Measurements from ENCODE around the gene CD7. TPM values are rescaled to one million over a fixed set of nuclear protein-coding genes. Genes with fewer than 3 reads are reported as not detected.
A peak's percentile ranks its signal among the peaks of the same experiment; 100 is the strongest.

The CD7 gene
- total and polyA plus RNA-seq, 3 experiments from 2014 or later, result 186 to 193 (median 190) TPM

DNA sequence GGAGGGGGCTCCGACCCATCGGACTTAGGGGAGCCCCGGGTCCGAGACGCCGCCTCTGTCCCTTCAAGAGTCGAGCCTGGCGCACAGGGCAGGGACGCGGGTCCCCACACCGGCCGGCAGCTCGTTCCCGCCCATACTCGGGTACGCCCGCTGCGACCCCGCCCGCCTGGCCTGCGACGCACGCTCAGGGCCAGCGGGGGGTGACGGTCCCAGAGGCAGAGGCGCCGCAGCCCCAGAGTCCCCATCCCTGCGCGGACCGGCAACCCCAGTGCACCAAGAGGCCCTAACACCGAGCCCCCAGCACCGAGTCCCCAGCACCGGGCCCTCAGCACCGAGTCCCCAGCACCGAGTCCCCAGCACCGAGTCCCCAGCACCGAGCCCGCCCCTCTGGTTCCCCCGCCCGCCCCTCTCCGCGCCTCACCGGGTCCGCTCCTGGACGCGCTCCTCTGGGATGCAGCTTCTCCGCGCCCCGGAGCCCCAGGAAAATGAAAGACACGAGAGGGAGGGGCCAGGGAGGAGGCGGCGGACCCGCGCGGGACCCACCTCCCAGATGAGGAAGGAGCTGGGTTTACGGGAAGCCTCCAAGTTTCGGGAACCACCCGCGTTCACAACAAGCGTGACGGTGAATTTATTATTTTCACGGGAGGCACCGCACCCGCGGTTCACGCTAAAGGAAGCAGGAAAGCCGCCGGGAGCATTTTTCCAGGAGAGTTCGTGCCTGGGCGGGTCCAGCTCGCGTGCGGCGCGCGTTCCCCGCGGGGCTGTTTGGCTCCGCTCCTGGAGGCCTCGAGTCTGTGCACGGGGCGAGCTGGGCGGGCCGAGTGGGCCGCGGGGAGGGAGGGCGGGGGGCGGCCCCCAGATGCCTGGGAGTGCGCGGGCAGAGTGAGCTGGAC is 16.1 kb upstream of the CD7 start, which contains the start of gene SECTM1:
SECTM1 (minus strand) TSS at position 488 of the 893 bp plus-strand sequence. CDS start 6,526 bp downstream, outside the sequence.
- Histone ChIP-seq H3K4me1 (ENCODE audit: insufficient read depth, low read length) (peaks cover 25% of the 10 kb centered on the region), H3K27ac (ENCODE audit: low read depth, low read length) (peak within 1 kb of the TSS; percentile 82), H3K4me3 (ENCODE audit: low read length) (peak within 1 kb of the TSS; percentile 63), H3K9me3 (ENCODE audit: low read length) (no peaks in the 10 kb centered on the region), H3K36me3 (ENCODE audit: insufficient read depth, low read length) (no peaks in the 10 kb centered on the region), H3K27me3 (ENCODE audit: insufficient read depth, low read length, poor library complexity, severe bottlenecking) (no peaks in the 10 kb centered on the region)
- Mint-ChIP-seq H3K4me3 (peak within 1 kb of the TSS; percentile 88 to 99 (median 95)), H3K4me1 (peaks cover 13 to 27% (median 19%) of the 10 kb centered on the region in 3 donors), H3K36me3 (peaks cover 0 to 2% (median 0%) of the 10 kb centered on the region in 3 donors), H3K27me3 (peaks cover 8% of the 10 kb centered on the region in 2 donors), H3K9me3 (no peaks in the 10 kb centered on the region), H3K27ac (peak within 1 kb of the TSS in 7 of 8 donors; percentile 47 to 99 (median 95))
- ChIA-PET CTCF (interaction anchor here (0.6 to 2.1 kb wide), 5 partner anchors 16 to 363 kb away, joined by 3 to 9 read pairs (median 5); partner anchors contain the start of gene CD7), POLR2A (interaction anchor here (0.6 to 1.4 kb wide), 5 partner anchors 17 to 202 kb away, joined by 3 to 4 read pairs (median 3); no protein-coding TSS in a partner anchor)
- peak in 1 of 5 donors; percentile 48 for DNase-seq

DNA sequence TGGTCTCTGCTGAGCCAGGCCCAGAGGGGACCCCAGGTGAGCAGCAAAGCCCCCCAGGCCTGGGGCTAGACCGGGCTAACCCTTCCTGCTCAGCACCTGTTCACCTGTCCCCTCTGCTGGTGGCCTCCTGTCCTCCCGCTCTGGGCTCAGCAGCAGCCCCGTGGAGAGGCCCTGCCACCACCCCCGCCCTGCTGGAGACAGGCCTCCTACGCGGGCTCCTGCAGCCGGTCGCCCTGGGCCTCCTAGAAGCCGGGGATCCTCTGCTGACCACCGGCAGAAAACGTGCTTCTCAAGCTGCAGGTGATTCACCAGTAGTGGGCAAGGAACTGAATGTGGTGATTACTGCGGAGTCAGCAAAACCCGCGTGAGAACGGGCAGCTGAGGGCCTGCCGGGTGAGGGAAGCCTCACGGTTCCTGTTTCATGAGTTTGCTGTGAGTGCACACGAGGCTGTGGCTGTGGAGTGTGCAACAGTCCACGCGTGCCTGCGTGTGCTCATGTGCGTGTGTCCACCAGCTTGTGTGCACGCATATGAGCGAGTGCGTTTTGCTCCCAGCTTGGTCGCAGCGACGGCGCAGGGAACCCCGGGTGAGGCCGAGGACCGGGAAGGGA is 15.4 kb upstream of the CD7 start:
- Mint-ChIP-seq H3K27ac (peak overlapping the region in 5 of 8 donors; percentile 65 to 86 (median 83)), H3K4me3 (peak overlapping the region; percentile 69 to 92 (median 85)), H3K36me3 (peaks cover 0 to 2% (median 0%) of the 10 kb centered on the region in 3 donors), H3K27me3 (peaks cover 8% of the 10 kb centered on the region in 2 donors), H3K9me3 (no peaks in the 10 kb centered on the region), H3K4me1 (peaks cover 13 to 27% (median 18%) of the 10 kb centered on the region in 3 donors)
- DNase-seq, result peak in 1 of 5 donors; percentile 46
- ChIA-PET CTCF (interaction anchor here (0.6 to 2.1 kb wide), 5 partner anchors 12 to 363 kb away, joined by 3 to 9 read pairs (median 5); partner anchors contain the start of gene CD7), POLR2A (interaction anchor here (1.1 to 1.4 kb wide), 2 partner anchors 35 to 96 kb away, joined by 4 read pairs; no protein-coding TSS in a partner anchor)
- Histone ChIP-seq H3K4me3 (ENCODE audit: low read length) (peak overlapping the region; percentile 49), H3K36me3 (ENCODE audit: insufficient read depth, low read length) (no peaks in the 10 kb centered on the region), H3K4me1 (ENCODE audit: insufficient read depth, low read length) (peaks cover 25% of the 10 kb centered on the region), H3K27me3 (ENCODE audit: insufficient read depth, low read length, poor library complexity, severe bottlenecking) (no peaks in the 10 kb centered on the region), H3K27ac (ENCODE audit: low read depth, low read length) (peak overlapping the region; percentile 82), H3K9me3 (ENCODE audit: low read length) (no peaks in the 10 kb centered on the region)

DNA sequence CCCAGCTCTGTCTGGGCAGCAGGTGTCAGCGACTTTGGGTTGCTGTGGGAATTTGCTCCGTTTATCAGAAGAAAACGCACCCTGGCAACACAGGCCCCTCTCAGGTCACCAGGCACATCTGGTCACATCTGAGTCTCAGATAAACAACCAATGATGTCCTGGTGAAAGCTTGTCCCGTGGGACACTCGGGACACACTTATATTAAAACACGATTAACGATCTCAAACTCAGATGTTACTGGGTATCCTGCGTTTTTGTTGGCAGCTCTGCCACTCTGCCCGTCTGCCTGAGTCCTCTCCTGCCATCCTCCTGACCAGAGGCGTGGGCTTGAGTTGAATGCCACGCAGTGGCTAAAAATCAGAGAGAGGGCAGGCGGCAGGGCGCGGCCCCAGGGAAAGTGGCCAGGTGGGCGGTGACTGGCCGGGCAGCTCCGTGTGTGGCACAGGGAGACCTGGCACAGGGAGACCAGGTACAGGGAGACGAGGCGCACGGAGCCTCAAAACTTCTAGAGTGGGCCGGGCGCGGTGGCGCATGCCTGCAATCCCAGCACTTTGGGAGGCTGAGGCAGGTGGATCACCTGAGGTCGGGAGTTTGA is 14.0 kb upstream of the CD7 start:
- H3K36me3 Mint-ChIP-seq, result peaks cover 0 to 2% (median 0%) of the 10 kb centered on the region in 3 donors
- no peak for DNase-seq
- H3K27me3 Mint-ChIP-seq, result peaks cover 8% of the 10 kb centered on the region in 2 donors
- Histone ChIP-seq H3K36me3 (ENCODE audit: insufficient read depth, low read length) (no peaks in the 10 kb centered on the region), H3K4me1 (ENCODE audit: insufficient read depth, low read length) (peaks cover 25% of the 10 kb centered on the region), H3K4me3 (ENCODE audit: low read length) (no peak overlapping the region), H3K27ac (ENCODE audit: low read depth, low read length) (no peak overlapping the region), H3K9me3 (ENCODE audit: low read length) (no peaks in the 10 kb centered on the region), H3K27me3 (ENCODE audit: insufficient read depth, low read length, poor library complexity, severe bottlenecking) (no peaks in the 10 kb centered on the region)
- POLR2A ChIA-PET, result no interaction called here
- H3K4me1 Mint-ChIP-seq, result peaks cover 13 to 27% (median 18%) of the 10 kb centered on the region in 3 donors
- H3K27ac Mint-ChIP-seq, result peak overlapping the region in 1 of 8 donors; percentile 79
- H3K4me3 Mint-ChIP-seq, result peak overlapping the region in 5 of 7 donors; percentile 8 to 50 (median 31)
- no peaks in the 10 kb centered on the region for H3K9me3 Mint-ChIP-seq
- CTCF ChIA-PET, result interaction anchor here (1.7 kb wide), 1 partner anchor 31 kb away, joined by 5 read pairs; no protein-coding TSS in a partner anchor

DNA sequence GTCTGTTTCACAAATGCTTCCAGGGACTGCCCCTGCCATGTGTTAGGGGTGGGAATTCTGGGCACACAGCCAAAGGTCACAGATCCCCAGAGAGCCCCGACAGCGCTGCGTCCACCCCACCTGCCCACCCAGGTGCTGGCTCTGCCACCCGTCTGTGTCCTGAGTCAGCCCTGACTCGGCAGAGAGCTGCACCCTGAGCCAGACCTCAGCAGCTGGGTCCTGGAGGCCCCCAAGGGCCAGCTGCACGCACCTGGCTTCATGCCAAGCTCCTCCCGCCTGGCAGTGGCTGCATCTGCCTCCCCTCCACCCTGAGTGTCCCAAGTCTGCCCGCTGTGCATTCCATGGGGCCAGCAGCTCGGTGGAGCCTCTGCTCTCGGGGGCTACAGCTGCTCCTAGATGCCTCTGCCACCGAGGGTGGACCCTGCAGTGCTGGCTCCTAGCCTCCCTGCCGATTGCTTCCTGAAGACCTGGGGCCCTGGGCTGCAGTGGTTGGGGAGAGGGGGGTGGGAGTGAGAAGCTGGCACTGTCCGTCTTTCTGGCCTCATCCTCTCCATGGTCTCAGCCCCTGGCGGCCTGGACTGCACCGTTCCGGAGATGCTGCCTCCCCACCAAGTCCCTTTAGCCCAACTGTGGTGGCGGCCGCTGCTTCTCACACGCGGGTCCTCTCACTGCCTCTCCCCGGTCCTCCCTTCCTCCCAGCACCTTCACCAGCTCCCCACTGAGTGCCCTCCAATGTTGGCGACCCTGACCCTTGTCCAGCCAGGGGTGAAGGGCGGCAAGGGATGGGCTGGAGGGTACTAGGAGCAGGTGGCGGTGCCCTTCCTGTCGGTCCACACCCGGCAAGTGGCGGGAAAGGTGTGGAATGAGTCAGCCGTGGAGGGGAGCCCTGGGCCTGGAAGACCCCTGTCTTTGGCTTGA is 13.2 kb upstream of the CD7 start:
- Histone ChIP-seq H3K9me3 (ENCODE audit: low read length) (no peaks in the 10 kb centered on the region), H3K4me3 (ENCODE audit: low read length) (no peak overlapping the region), H3K27me3 (ENCODE audit: insufficient read depth, low read length, poor library complexity, severe bottlenecking) (no peaks in the 10 kb centered on the region), H3K27ac (ENCODE audit: low read depth, low read length) (no peak overlapping the region), H3K4me1 (ENCODE audit: insufficient read depth, low read length) (peaks cover 25% of the 10 kb centered on the region), H3K36me3 (ENCODE audit: insufficient read depth, low read length) (no peaks in the 10 kb centered on the region)
- CTCF ChIA-PET, result interaction anchor here (1.7 kb wide), 1 partner anchor 31 kb away, joined by 5 read pairs; no protein-coding TSS in a partner anchor
- H3K27me3 Mint-ChIP-seq, result peaks cover 8% of the 10 kb centered on the region in 2 donors
- no peaks in the 10 kb centered on the region for H3K9me3 Mint-ChIP-seq
- peaks cover 0 to 2% (median 0%) of the 10 kb centered on the region in 3 donors for H3K36me3 Mint-ChIP-seq
- H3K4me3 Mint-ChIP-seq, result peak overlapping the region in 1 of 7 donors; percentile 82
- H3K27ac Mint-ChIP-seq, result no peak overlapping the region
- POLR2A ChIA-PET, result no interaction called here
- H3K4me1 Mint-ChIP-seq, result peaks cover 11 to 24% (median 18%) of the 10 kb centered on the region in 3 donors
- no peak for DNase-seq

DNA sequence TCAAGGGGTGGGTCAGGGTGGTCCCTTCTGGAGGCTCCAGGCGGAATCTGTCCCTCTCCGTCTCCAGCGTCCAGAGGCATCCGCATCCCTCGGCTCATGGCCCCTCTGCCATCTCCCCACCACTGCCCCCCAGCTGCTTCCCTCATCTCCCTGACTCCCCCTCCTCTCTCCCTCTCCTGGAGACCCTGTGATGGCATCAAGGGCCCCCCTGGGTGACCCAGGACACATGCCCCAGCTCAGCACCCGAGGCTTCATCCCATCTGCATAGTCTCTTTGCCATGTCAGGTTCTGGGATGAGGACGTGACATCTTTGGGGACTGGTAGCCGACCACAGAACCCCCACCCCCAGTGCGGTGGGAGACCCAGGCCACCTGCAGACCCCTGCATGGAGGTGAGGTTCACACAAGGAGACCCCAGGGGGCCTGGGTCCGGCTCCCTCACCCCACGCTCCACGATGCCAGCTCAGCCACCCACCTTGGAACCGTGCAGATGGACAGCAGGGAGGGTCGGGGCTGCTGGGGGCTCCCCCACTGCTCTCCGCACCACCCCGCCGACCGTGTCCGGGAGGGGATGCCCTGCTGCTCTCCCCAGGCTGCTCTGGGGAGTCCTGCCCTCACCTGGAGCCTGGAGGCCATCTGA is 12.4 kb upstream of the CD7 start:
- ChIA-PET CTCF (interaction anchor here (1.7 kb wide), 1 partner anchor 30 kb away, joined by 5 read pairs; no protein-coding TSS in a partner anchor), POLR2A (no interaction called here)

DNA sequence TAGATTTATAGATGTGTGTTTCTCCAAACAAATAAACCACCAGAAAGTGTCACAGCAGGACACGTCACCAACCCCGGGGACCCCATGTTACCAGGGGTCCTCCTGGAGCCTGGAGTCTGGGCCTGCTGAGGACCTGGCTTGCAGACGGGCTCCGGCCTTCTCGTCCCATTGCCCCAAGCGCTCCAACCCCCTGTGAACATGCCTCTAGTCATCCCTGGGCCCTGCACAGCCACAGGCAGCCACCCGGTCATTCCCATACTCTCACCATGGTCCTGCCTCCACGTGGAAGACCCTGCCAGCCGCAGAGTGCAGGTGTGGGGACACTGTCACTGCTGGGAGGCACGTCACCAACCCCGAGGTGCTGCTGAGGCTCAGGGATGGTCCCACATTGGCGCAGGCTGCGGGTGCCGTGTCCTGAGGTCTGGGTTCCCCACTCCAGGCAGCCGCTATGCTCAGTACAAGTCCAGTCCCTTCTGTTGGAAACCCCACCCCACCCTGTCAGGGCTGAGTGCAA is 11.6 kb upstream of the CD7 start:
- H3K4me3 ChIP-seq (ENCODE audit: low read length), result no peak overlapping the region
- H3K4me1 ChIP-seq (ENCODE audit: insufficient read depth, low read length), result peaks cover 10% of the 10 kb centered on the region
- Mint-ChIP-seq H3K36me3 (no peaks in the 10 kb centered on the region), H3K4me3 (no peak overlapping the region), H3K9me3 (no peaks in the 10 kb centered on the region), H3K27ac (no peak overlapping the region), H3K4me1 (peaks cover 5 to 15% (median 5%) of the 10 kb centered on the region in 3 donors), H3K27me3 (peaks cover 5 to 6% of the 10 kb centered on the region in 2 donors)
- H3K27me3 ChIP-seq (ENCODE audit: insufficient read depth, low read length, poor library complexity, severe bottlenecking), result no peaks in the 10 kb centered on the region
- H3K36me3 ChIP-seq (ENCODE audit: insufficient read depth, low read length), result no peaks in the 10 kb centered on the region
- ChIA-PET POLR2A (no interaction called here), CTCF (no interaction called here)
- H3K27ac ChIP-seq (ENCODE audit: low read depth, low read length), result no peak overlapping the region
- H3K9me3 ChIP-seq (ENCODE audit: low read length), result no peaks in the 10 kb centered on the region
- DNase-seq, result no peak

More for the DNA sequence above, 12.4 kb upstream of the CD7 start:
- Histone ChIP-seq H3K9me3 (ENCODE audit: low read length) (no peaks in the 10 kb centered on the region), H3K27me3 (ENCODE audit: insufficient read depth, low read length, poor library complexity, severe bottlenecking) (no peaks in the 10 kb centered on the region), H3K4me3 (ENCODE audit: low read length) (no peak overlapping the region), H3K4me1 (ENCODE audit: insufficient read depth, low read length) (peaks cover 17% of the 10 kb centered on the region), H3K27ac (ENCODE audit: low read depth, low read length) (no peak overlapping the region), H3K36me3 (ENCODE audit: insufficient read depth, low read length) (no peaks in the 10 kb centered on the region)
- H3K27me3 Mint-ChIP-seq, result peaks cover 5 to 6% of the 10 kb centered on the region in 2 donors
- no peaks in the 10 kb centered on the region for H3K9me3 Mint-ChIP-seq
- DNase-seq, result peak in 1 of 5 donors; percentile 47
- H3K36me3 Mint-ChIP-seq, result no peaks in the 10 kb centered on the region
- no peak overlapping the region for H3K4me3 Mint-ChIP-seq
- peaks cover 6 to 19% (median 11%) of the 10 kb centered on the region in 3 donors for H3K4me1 Mint-ChIP-seq
- no peak overlapping the region for H3K27ac Mint-ChIP-seq
